H9 (cell line): ENCODE results near the gene TSC22D3. TPM values are rescaled to one million over a fixed set of nuclear protein-coding genes. Genes with fewer than 3 reads are reported as not detected.

Experiments used
- DNase-seq: peaks from one replicate; pipeline ENCODE4 v3.0.0-alpha.2; 2017
- H2AFZ ChIP-seq: one replicate; pipeline ENCODE4 v1.6.1; 2013; ENCODE audit warnings: mild to moderate bottlenecking, low read length, control low read depth, moderate library complexity
- H2AK5ac ChIP-seq: 2 replicates; pipeline ENCODE4 v1.6.1; 2013; ENCODE audit warnings: low read length, control low read depth, mixed read lengths; ENCODE audit not compliant: insufficient read length
- H2BK120ac ChIP-seq: one replicate; pipeline ENCODE4 v1.6.1; 2013; ENCODE audit warnings: low read depth, mild to moderate bottlenecking, low read length, control low read depth, inconsistent platforms; ENCODE audit not compliant: poor library complexity, severe bottlenecking
- H2BK12ac ChIP-seq: 2 replicates; pipeline ENCODE4 v1.6.1; 2013; ENCODE audit warnings: low read length, control low read depth, mixed read lengths, low read depth; ENCODE audit not compliant: insufficient read length
- H2BK15ac ChIP-seq: 2 replicates; pipeline ENCODE4 v1.6.1; 2013; ENCODE audit warnings: low read depth, low read length, control low read depth
- H2BK20ac ChIP-seq: one replicate; pipeline ENCODE4 v1.6.1; 2013; ENCODE audit warnings: low read depth, mild to moderate bottlenecking, low read length, control low read depth, inconsistent platforms; ENCODE audit not compliant: poor library complexity, severe bottlenecking
- H2BK5ac ChIP-seq: 2 replicates; pipeline ENCODE4 v1.6.1; 2013; ENCODE audit warnings: low read length, control low read depth, mixed read lengths; ENCODE audit not compliant: insufficient read length
- H3K14ac ChIP-seq: 2 replicates; pipeline ENCODE4 v1.6.1; 2013; ENCODE audit warnings: low read length, control low read depth; ENCODE audit not compliant: insufficient read depth
- H3K18ac ChIP-seq: 2 replicates; pipeline ENCODE4 v1.6.1; 2013; ENCODE audit warnings: low read depth, mild to moderate bottlenecking, mixed read lengths, low read length, control low read depth; ENCODE audit not compliant: insufficient read length
- H3K23ac ChIP-seq: 2 replicates; pipeline ENCODE4 v1.6.1; 2013; ENCODE audit warnings: low read length, control low read depth, mixed read lengths, low read depth; ENCODE audit not compliant: insufficient read length
- H3K23me2 ChIP-seq: 2 replicates; pipeline ENCODE4 v1.6.1; 2013; ENCODE audit warnings: low read depth, mild to moderate bottlenecking, mixed read lengths, low read length, control low read depth; ENCODE audit not compliant: insufficient read length, poor library complexity, severe bottlenecking
- H3K27ac ChIP-seq: 2 replicates; pipeline ENCODE4 v1.5.1; 2013; ENCODE audit warnings: low read length, control low read depth, mixed read lengths, low read depth; ENCODE audit not compliant: insufficient read length
- H3K27me3 ChIP-seq: 2 replicates; pipeline ENCODE4 v1.6.1; 2013; ENCODE audit warnings: low read length, control low read depth, inconsistent platforms; ENCODE audit not compliant: insufficient read depth
- H3K4ac ChIP-seq: 2 replicates; pipeline ENCODE4 v1.6.1; 2013; ENCODE audit warnings: low read depth, mild to moderate bottlenecking, control low read depth, inconsistent platforms, low read length, moderate library complexity
- H3K4me1 ChIP-seq: 2 replicates; pipeline ENCODE4 v1.6.1; 2013; ENCODE audit warnings: low read length, control low read depth, inconsistent platforms; ENCODE audit not compliant: insufficient read depth
- H3K4me2 ChIP-seq: 2 replicates; pipeline ENCODE4 v1.6.1; 2013; ENCODE audit warnings: low read length, control low read depth, mixed read lengths; ENCODE audit not compliant: insufficient read length, insufficient read depth
- H3K56ac ChIP-seq: 2 replicates; pipeline ENCODE4 v1.6.1; 2013; ENCODE audit warnings: low read depth, mild to moderate bottlenecking, mixed read lengths, low read length, control low read depth; ENCODE audit not compliant: insufficient read length
- H3K79me1 ChIP-seq: 2 replicates; pipeline ENCODE4 v1.6.1; 2013; ENCODE audit warnings: low read depth, mild to moderate bottlenecking, moderate library complexity, low read length, control low read depth, inconsistent platforms; ENCODE audit not compliant: insufficient read depth, poor library complexity, severe bottlenecking
- H3K79me2 ChIP-seq: 2 replicates; pipeline ENCODE4 v1.6.1; 2013; ENCODE audit warnings: low read length, control low read depth, inconsistent platforms; ENCODE audit not compliant: insufficient read depth
- H3K9ac ChIP-seq: 2 replicates; pipeline ENCODE4 v1.6.1; 2013; ENCODE audit warnings: low read length, control low read depth, mixed read lengths; ENCODE audit not compliant: insufficient read length; ENCODE audit errors: extremely low read depth
- H3K9me3 ChIP-seq: one replicate; pipeline ENCODE4 v1.6.1; 2013; ENCODE audit warnings: low read depth, low read length, inconsistent platforms; ENCODE audit not compliant: control insufficient read depth
- H3T11ph ChIP-seq: one replicate; pipeline ENCODE4 v1.6.1; 2013; ENCODE audit warnings: mild to moderate bottlenecking, low read length, control low read depth, inconsistent platforms
- H4K20me1 ChIP-seq: one replicate; pipeline ENCODE4 v1.6.1; 2013; ENCODE audit not compliant: control insufficient read depth, insufficient read length, insufficient read depth
- H4K5ac ChIP-seq: 2 replicates; pipeline ENCODE4 v1.6.1; 2013; ENCODE audit warnings: low read depth, mild to moderate bottlenecking, mixed read lengths, low read length, control low read depth; ENCODE audit not compliant: insufficient read length
- H4K8ac ChIP-seq: replicated peaks from 2 replicates; pipeline ENCODE4 v1.6.1; 2013; ENCODE audit warnings: low read length, control low read depth, mixed read lengths, low read depth; ENCODE audit not compliant: insufficient read length
- H4K91ac ChIP-seq: 2 replicates; pipeline ENCODE4 v1.6.1; 2013; ENCODE audit warnings: low read depth, mild to moderate bottlenecking, moderate library complexity, mixed read lengths, low read length, control low read depth; ENCODE audit not compliant: insufficient read length
- H3K27ac Mint-ChIP-seq, 3 experiments: 2 replicates in 2 of 3; 3 replicates in 1 of 3; pipeline ENCODE4 v1.8.0; 2020 to 2021; ENCODE audit warnings: mixed read lengths in 3 of 3, mild to moderate bottlenecking in 1 of 3, moderate library complexity in 1 of 3
- H3K27me3 Mint-ChIP-seq: 2 replicates; pipeline ENCODE4 v1.8.0; 2021; ENCODE audit warnings: low read depth, mild to moderate bottlenecking, moderate library complexity, mixed read lengths
- H3K36me3 Mint-ChIP-seq, 3 experiments: 2 replicates in 2 of 3; 3 replicates in 1 of 3; pipeline ENCODE4 v1.8.0; 2020 to 2021; ENCODE audit warnings: low read depth in 3 of 3, mixed read lengths in 3 of 3; ENCODE audit not compliant: insufficient read depth in 1 of 3
- H3K4me1 Mint-ChIP-seq, 2 experiments: 2 replicates each; pipeline ENCODE4 v1.8.0; 2020; ENCODE audit warnings: mixed read lengths in 2 of 2
- H3K4me3 Mint-ChIP-seq, 2 experiments: 2 replicates in 1 of 2; 3 replicates in 1 of 2; pipeline ENCODE4 v1.8.0; 2020 to 2021; ENCODE audit warnings: mild to moderate bottlenecking in 2 of 2, mixed read lengths in 2 of 2, moderate library complexity in 1 of 2
- H3K9me3 Mint-ChIP-seq, 2 experiments: 2 replicates in 1 of 2; 3 replicates in 1 of 2; pipeline ENCODE4 v1.8.0; 2020; ENCODE audit warnings: mild to moderate bottlenecking in 2 of 2, mixed read lengths in 2 of 2, moderate library complexity in 1 of 2
- WGBS: extraction: QIAGEN DNeasy Blood & Tissue Kit; methylation state at CpG from one replicate; pipeline ENCODE4 v1.1.7; 2013; ENCODE audit warnings: missing lambda C conversion rate, low lambda C conversion rate, mixed read lengths; ENCODE audit not compliant: insufficient read length; ENCODE audit errors: extremely low coverage; 5-methylcytosine and 5-hydroxymethylcytosine counted together
- total RNA-seq: library from RNA; stranded (reverse); gene quantifications from 2 replicates; pipeline ENCODE4 v1.2.1, GENCODE V29; 2021
- TF ChIP-seq, protein P1 (sequence below): fragments of 200-600 bp; sonication (generic); conservative IDR thresholded peaks from 3 replicates; pipeline ENCODE4 v1.8.0; 2021; ENCODE audit warnings: antibody characterized with exemption, mild to moderate bottlenecking

Gene TSC22D3
- total RNA-seq, 1 experiment from 2014 or later: 10.5 TPM

- no peaks in the 10 kb centered on the region; the same call in 1 of the 2 replicates for H3K27me3 ChIP-seq
- no peak overlapping the region for H3T11ph ChIP-seq
- H3K4me3 Mint-ChIP-seq: no peak overlapping the region
- DNase-seq: peak; percentile 60
- no peak overlapping the region for H2BK12ac ChIP-seq
- peak overlapping the region in 1 of 3 experiments; percentile 77; a peak in 2 of 7 replicates for H3K27ac Mint-ChIP-seq
- WGBS: no CpG with 5 or more reads among the region's 7 CpGs
- H3K14ac ChIP-seq: no peak overlapping the region
- H3K9me3 Mint-ChIP-seq: peaks cover 0 to 65% of the 10 kb centered on the region in 2 experiments; a peak in 2 of 5 replicates
- H4K20me1 ChIP-seq: no peaks in the 10 kb centered on the region
- peaks cover 6% of the 10 kb centered on the region for H3K27me3 Mint-ChIP-seq
- no peaks in the 10 kb centered on the region; the same call in 1 of the 2 replicates for H3K4me1 ChIP-seq
- no peak overlapping the region for H3K9ac ChIP-seq
- no peak overlapping the region for H4K91ac ChIP-seq
- no peaks in the 10 kb centered on the region for H3K9me3 ChIP-seq
- no peak overlapping the region for H2AFZ ChIP-seq
- no peak overlapping the region for H3K4me2 ChIP-seq
- no peak overlapping the region for H2BK120ac ChIP-seq
- no peak overlapping the region for H2BK5ac ChIP-seq
- no peak overlapping the region for H2AK5ac ChIP-seq
- H3K18ac ChIP-seq: no peak overlapping the region
- no peak overlapping the region for H4K8ac ChIP-seq
- no peaks in the 10 kb centered on the region for H3K79me1 ChIP-seq
- H3K4ac ChIP-seq: no peak overlapping the region
- TF ChIP-seq, protein P1, sequence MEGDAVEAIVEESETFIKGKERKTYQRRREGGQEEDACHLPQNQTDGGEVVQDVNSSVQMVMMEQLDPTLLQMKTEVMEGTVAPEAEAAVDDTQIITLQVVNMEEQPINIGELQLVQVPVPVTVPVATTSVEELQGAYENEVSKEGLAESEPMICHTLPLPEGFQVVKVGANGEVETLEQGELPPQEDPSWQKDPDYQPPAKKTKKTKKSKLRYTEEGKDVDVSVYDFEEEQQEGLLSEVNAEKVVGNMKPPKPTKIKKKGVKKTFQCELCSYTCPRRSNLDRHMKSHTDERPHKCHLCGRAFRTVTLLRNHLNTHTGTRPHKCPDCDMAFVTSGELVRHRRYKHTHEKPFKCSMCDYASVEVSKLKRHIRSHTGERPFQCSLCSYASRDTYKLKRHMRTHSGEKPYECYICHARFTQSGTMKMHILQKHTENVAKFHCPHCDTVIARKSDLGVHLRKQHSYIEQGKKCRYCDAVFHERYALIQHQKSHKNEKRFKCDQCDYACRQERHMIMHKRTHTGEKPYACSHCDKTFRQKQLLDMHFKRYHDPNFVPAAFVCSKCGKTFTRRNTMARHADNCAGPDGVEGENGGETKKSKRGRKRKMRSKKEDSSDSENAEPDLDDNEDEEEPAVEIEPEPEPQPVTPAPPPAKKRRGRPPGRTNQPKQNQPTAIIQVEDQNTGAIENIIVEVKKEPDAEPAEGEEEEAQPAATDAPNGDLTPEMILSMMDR: no peak
- H3K4me1 Mint-ChIP-seq: peaks cover 2 to 42% of the 10 kb centered on the region in 2 experiments; a peak in 3 of 4 replicates
- no peak overlapping the region for H3K27ac ChIP-seq
- no peak overlapping the region for H2BK20ac ChIP-seq
- H3K79me2 ChIP-seq: no peaks in the 10 kb centered on the region
- H3K23me2 ChIP-seq: no peaks in the 10 kb centered on the region
- H4K5ac ChIP-seq: no peak overlapping the region
- no peaks in the 10 kb centered on the region for H3K36me3 Mint-ChIP-seq
- H3K23ac ChIP-seq: no peak overlapping the region
- no peak overlapping the region; the same call in 1 of the 2 replicates for H2BK15ac ChIP-seq
- no peak overlapping the region for H3K56ac ChIP-seq
Observed at GRCh38 chrX:107673933-107674479, 101.6 kb downstream of the TSC22D3 start.
